HG03439 (cell line): Measurements from ENCODE around the gene DLX5.

ENCODE experiments used
- ATAC-seq: cut with Tn5 transposase; IDR thresholded peaks from one replicate; pipeline ENCODE4 v1.9.1; 2021; ENCODE audit warnings: mild to moderate bottlenecking, moderate library complexity; ENCODE audit not compliant: unreplicated experiment

The DLX5 gene

GRCh38 chr7:97018791-97019531, 5.7 kb downstream of the DLX5 start:
- ATAC-seq = no peak

- ATAC-seq = no peak
Observed at GRCh38 chr7:97018126-97018601, 6.5 kb downstream of the DLX5 start.

- ATAC-seq = no peak
Observed at GRCh38 chr7:97017192-97018125, 7.2 kb downstream of the DLX5 start.

GRCh38 chr7:97016381-97017191, 8.0 kb downstream of the DLX5 start:
- ATAC-seq = no peak

GRCh38 chr7:97015756-97016380, 8.8 kb downstream of the DLX5 start:
- ATAC-seq = no peak

- ATAC-seq = no peak
Observed at GRCh38 chr7:97015279-97015678, 9.4 kb downstream of the DLX5 start.

- ATAC-seq = no peak
Observed at GRCh38 chr7:97014145-97014750, 10.4 kb downstream of the DLX5 start.

GRCh38 chr7:97013845-97014134, 10.8 kb downstream of the DLX5 start:
- ATAC-seq = no peak

GRCh38 chr7:97013134-97013844, 11.3 kb downstream of the DLX5 start:
- ATAC-seq = no peak

- ATAC-seq = no peak
Observed at GRCh38 chr7:97012365-97013133, 12.1 kb downstream of the DLX5 start.

- ATAC-seq = no peak
Observed at GRCh38 chr7:97011536-97012364, 12.9 kb downstream of the DLX5 start.

GRCh38 chr7:97011104-97011503, 13.5 kb downstream of the DLX5 start:
- ATAC-seq = no peak

GRCh38 chr7:97009753-97010732, 14.6 kb downstream of the DLX5 start:
- no peak for ATAC-seq

GRCh38 chr7:97008275-97008917, 16.2 kb downstream of the DLX5 start:
- ATAC-seq = no peak

- ATAC-seq = no peak
Observed at GRCh38 chr7:97007583-97007861, 17.1 kb downstream of the DLX5 start.

GRCh38 chr7:97006816-97007582, 17.6 kb downstream of the DLX5 start:
- no peak for ATAC-seq
